H9 (cell line): ENCODE measurements around the gene MEIOSIN. TPM values are rescaled to one million over a fixed set of nuclear protein-coding genes. Genes with fewer than 3 reads are reported as not detected.

Experiments used
- DNase-seq: peaks from one replicate; pipeline ENCODE4 v3.0.0-alpha.2; 2017
- H2AFZ ChIP-seq: one replicate; pipeline ENCODE4 v1.6.1; 2013; ENCODE audit warnings: mild to moderate bottlenecking, low read length, control low read depth, moderate library complexity
- H2AK5ac ChIP-seq: 2 replicates; pipeline ENCODE4 v1.6.1; 2013; ENCODE audit warnings: low read length, control low read depth, mixed read lengths; ENCODE audit not compliant: insufficient read length
- H2BK120ac ChIP-seq: one replicate; pipeline ENCODE4 v1.6.1; 2013; ENCODE audit warnings: low read depth, mild to moderate bottlenecking, low read length, control low read depth, inconsistent platforms; ENCODE audit not compliant: poor library complexity, severe bottlenecking
- H2BK12ac ChIP-seq: 2 replicates; pipeline ENCODE4 v1.6.1; 2013; ENCODE audit warnings: low read length, control low read depth, mixed read lengths, low read depth; ENCODE audit not compliant: insufficient read length
- H2BK15ac ChIP-seq: 2 replicates; pipeline ENCODE4 v1.6.1; 2013; ENCODE audit warnings: low read depth, low read length, control low read depth
- H2BK20ac ChIP-seq: one replicate; pipeline ENCODE4 v1.6.1; 2013; ENCODE audit warnings: low read depth, mild to moderate bottlenecking, low read length, control low read depth, inconsistent platforms; ENCODE audit not compliant: poor library complexity, severe bottlenecking
- H2BK5ac ChIP-seq: 2 replicates; pipeline ENCODE4 v1.6.1; 2013; ENCODE audit warnings: low read length, control low read depth, mixed read lengths; ENCODE audit not compliant: insufficient read length
- H3K14ac ChIP-seq: 2 replicates; pipeline ENCODE4 v1.6.1; 2013; ENCODE audit warnings: low read length, control low read depth; ENCODE audit not compliant: insufficient read depth
- H3K18ac ChIP-seq: 2 replicates; pipeline ENCODE4 v1.6.1; 2013; ENCODE audit warnings: low read depth, mild to moderate bottlenecking, mixed read lengths, low read length, control low read depth; ENCODE audit not compliant: insufficient read length
- H3K23ac ChIP-seq: 2 replicates; pipeline ENCODE4 v1.6.1; 2013; ENCODE audit warnings: low read length, control low read depth, mixed read lengths, low read depth; ENCODE audit not compliant: insufficient read length
- H3K23me2 ChIP-seq: 2 replicates; pipeline ENCODE4 v1.6.1; 2013; ENCODE audit warnings: low read depth, mild to moderate bottlenecking, mixed read lengths, low read length, control low read depth; ENCODE audit not compliant: insufficient read length, poor library complexity, severe bottlenecking
- H3K27ac ChIP-seq: 2 replicates; pipeline ENCODE4 v1.5.1; 2013; ENCODE audit warnings: low read length, control low read depth, mixed read lengths, low read depth; ENCODE audit not compliant: insufficient read length
- H3K27me3 ChIP-seq: 2 replicates; pipeline ENCODE4 v1.6.1; 2013; ENCODE audit warnings: low read length, control low read depth, inconsistent platforms; ENCODE audit not compliant: insufficient read depth
- H3K4ac ChIP-seq: 2 replicates; pipeline ENCODE4 v1.6.1; 2013; ENCODE audit warnings: low read depth, mild to moderate bottlenecking, control low read depth, inconsistent platforms, low read length, moderate library complexity
- H3K4me1 ChIP-seq: 2 replicates; pipeline ENCODE4 v1.6.1; 2013; ENCODE audit warnings: low read length, control low read depth, inconsistent platforms; ENCODE audit not compliant: insufficient read depth
- H3K4me2 ChIP-seq: 2 replicates; pipeline ENCODE4 v1.6.1; 2013; ENCODE audit warnings: low read length, control low read depth, mixed read lengths; ENCODE audit not compliant: insufficient read length, insufficient read depth
- H3K56ac ChIP-seq: 2 replicates; pipeline ENCODE4 v1.6.1; 2013; ENCODE audit warnings: low read depth, mild to moderate bottlenecking, mixed read lengths, low read length, control low read depth; ENCODE audit not compliant: insufficient read length
- H3K79me1 ChIP-seq: 2 replicates; pipeline ENCODE4 v1.6.1; 2013; ENCODE audit warnings: low read depth, mild to moderate bottlenecking, moderate library complexity, low read length, control low read depth, inconsistent platforms; ENCODE audit not compliant: insufficient read depth, poor library complexity, severe bottlenecking
- H3K79me2 ChIP-seq: 2 replicates; pipeline ENCODE4 v1.6.1; 2013; ENCODE audit warnings: low read length, control low read depth, inconsistent platforms; ENCODE audit not compliant: insufficient read depth
- H3K9ac ChIP-seq: 2 replicates; pipeline ENCODE4 v1.6.1; 2013; ENCODE audit warnings: low read length, control low read depth, mixed read lengths; ENCODE audit not compliant: insufficient read length; ENCODE audit errors: extremely low read depth
- H3K9me3 ChIP-seq: one replicate; pipeline ENCODE4 v1.6.1; 2013; ENCODE audit warnings: low read depth, low read length, inconsistent platforms; ENCODE audit not compliant: control insufficient read depth
- H3T11ph ChIP-seq: one replicate; pipeline ENCODE4 v1.6.1; 2013; ENCODE audit warnings: mild to moderate bottlenecking, low read length, control low read depth, inconsistent platforms
- H4K20me1 ChIP-seq: one replicate; pipeline ENCODE4 v1.6.1; 2013; ENCODE audit not compliant: control insufficient read depth, insufficient read length, insufficient read depth
- H4K5ac ChIP-seq: 2 replicates; pipeline ENCODE4 v1.6.1; 2013; ENCODE audit warnings: low read depth, mild to moderate bottlenecking, mixed read lengths, low read length, control low read depth; ENCODE audit not compliant: insufficient read length
- H4K8ac ChIP-seq: replicated peaks from 2 replicates; pipeline ENCODE4 v1.6.1; 2013; ENCODE audit warnings: low read length, control low read depth, mixed read lengths, low read depth; ENCODE audit not compliant: insufficient read length
- H4K91ac ChIP-seq: 2 replicates; pipeline ENCODE4 v1.6.1; 2013; ENCODE audit warnings: low read depth, mild to moderate bottlenecking, moderate library complexity, mixed read lengths, low read length, control low read depth; ENCODE audit not compliant: insufficient read length
- H3K27ac Mint-ChIP-seq, 3 experiments: 2 replicates in 2 of 3; 3 replicates in 1 of 3; pipeline ENCODE4 v1.8.0; 2020 to 2021; ENCODE audit warnings: mixed read lengths in 3 of 3, mild to moderate bottlenecking in 1 of 3, moderate library complexity in 1 of 3
- H3K27me3 Mint-ChIP-seq: 2 replicates; pipeline ENCODE4 v1.8.0; 2021; ENCODE audit warnings: low read depth, mild to moderate bottlenecking, moderate library complexity, mixed read lengths
- H3K36me3 Mint-ChIP-seq, 3 experiments: 2 replicates in 2 of 3; 3 replicates in 1 of 3; pipeline ENCODE4 v1.8.0; 2020 to 2021; ENCODE audit warnings: low read depth in 3 of 3, mixed read lengths in 3 of 3; ENCODE audit not compliant: insufficient read depth in 1 of 3
- H3K4me1 Mint-ChIP-seq, 2 experiments: 2 replicates each; pipeline ENCODE4 v1.8.0; 2020; ENCODE audit warnings: mixed read lengths in 2 of 2
- H3K4me3 Mint-ChIP-seq, 2 experiments: 2 replicates in 1 of 2; 3 replicates in 1 of 2; pipeline ENCODE4 v1.8.0; 2020 to 2021; ENCODE audit warnings: mild to moderate bottlenecking in 2 of 2, mixed read lengths in 2 of 2, moderate library complexity in 1 of 2
- H3K9me3 Mint-ChIP-seq, 2 experiments: 2 replicates in 1 of 2; 3 replicates in 1 of 2; pipeline ENCODE4 v1.8.0; 2020; ENCODE audit warnings: mild to moderate bottlenecking in 2 of 2, mixed read lengths in 2 of 2, moderate library complexity in 1 of 2
- CTCF ChIP-seq: fragments of 200-600 bp; sonication (generic); conservative IDR thresholded peaks from 3 replicates; pipeline ENCODE4 v1.8.0; 2021; ENCODE audit warnings: antibody characterized with exemption, mild to moderate bottlenecking
- whole genome bisulfite sequencing: extraction: QIAGEN DNeasy Blood & Tissue Kit; methylation state at CpG from one replicate; pipeline ENCODE4 v1.1.7; 2013; ENCODE audit warnings: missing lambda C conversion rate, low lambda C conversion rate, mixed read lengths; ENCODE audit not compliant: insufficient read length; ENCODE audit errors: extremely low coverage; 5-methylcytosine and 5-hydroxymethylcytosine counted together
- total RNA-seq: library from RNA; stranded (reverse); gene quantifications from 2 replicates; pipeline ENCODE4 v1.2.1, GENCODE V29; 2021

The MEIOSIN gene
- total RNA-seq, 1 experiment from 2014 or later = not detected

DNA sequence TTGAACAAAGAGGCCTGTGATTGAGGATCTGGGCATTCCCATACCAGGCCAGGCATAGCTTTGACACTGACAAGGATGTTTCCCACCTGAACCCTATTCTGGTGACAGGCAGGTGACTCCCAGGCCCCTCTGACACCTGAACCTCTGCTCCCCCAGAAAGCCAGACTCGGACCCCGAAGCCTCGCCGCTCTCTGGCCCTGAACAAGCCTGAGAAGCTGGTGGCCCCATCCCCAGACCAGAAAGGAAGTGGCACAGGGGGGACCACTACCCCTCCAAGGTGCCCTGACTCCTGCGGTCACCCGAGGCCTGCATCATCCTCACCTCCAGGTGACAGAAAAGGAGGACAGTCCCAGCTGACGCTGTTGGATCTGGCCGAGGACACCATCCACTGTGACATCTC lies 21.1 kb downstream of the MEIOSIN start:
- no peak overlapping the region for H4K5ac ChIP-seq
- H2BK15ac ChIP-seq = no peak overlapping the region
- no CpG with 5 or more reads among the region's 8 CpGs for WGBS
- H3K9ac ChIP-seq = no peak overlapping the region
- no peaks in the 10 kb centered on the region for H3K23me2 ChIP-seq
- H3K9me3 ChIP-seq = no peaks in the 10 kb centered on the region
- no peak overlapping the region for H2BK12ac ChIP-seq
- Mint-ChIP-seq H3K36me3 (no peaks in the 10 kb centered on the region), H3K4me3 (no peak overlapping the region), H3K27me3 (peaks cover 23% of the 10 kb centered on the region), H3K9me3 (no peaks in the 10 kb centered on the region), H3K4me1 (peaks cover 3 to 6% of the 10 kb centered on the region in 2 experiments; a peak in 3 of 4 replicates), H3K27ac (no peak overlapping the region; a peak in 1 of 7 replicates)
- H3K18ac ChIP-seq = no peak overlapping the region
- H4K8ac ChIP-seq = no peak overlapping the region
- H2AK5ac ChIP-seq = no peak overlapping the region
- H4K91ac ChIP-seq = no peak overlapping the region
- no peak overlapping the region for H3K4ac ChIP-seq
- no peak overlapping the region for H2BK20ac ChIP-seq
- no peaks in the 10 kb centered on the region for H3K79me2 ChIP-seq
- H2BK5ac ChIP-seq = no peak overlapping the region
- no peaks in the 10 kb centered on the region for H3K27me3 ChIP-seq
- H3K4me2 ChIP-seq = no peak overlapping the region
- no peaks in the 10 kb centered on the region for H3K4me1 ChIP-seq
- no peak overlapping the region for H3K56ac ChIP-seq
- no peak for DNase-seq
- no peak overlapping the region for H2BK120ac ChIP-seq
- H3K79me1 ChIP-seq = no peaks in the 10 kb centered on the region
- H3T11ph ChIP-seq = no peak overlapping the region
- H2AFZ ChIP-seq = no peak overlapping the region
- no peak overlapping the region for H3K23ac ChIP-seq
- no peak overlapping the region for H3K27ac ChIP-seq
- H3K14ac ChIP-seq = no peak overlapping the region
- TF ChIP-seq CTCF = no peak
- no peaks in the 10 kb centered on the region for H4K20me1 ChIP-seq
